Medulla oblongata (tissue), 1 donor: ENCODE data around the gene MIF.
"Not testable (repeated sequence)": the region's sequence is repeated elsewhere in the genome, so short reads cannot be mapped to it uniquely, and the experiment has no call there.

Source experiments
- DNase-seq: peaks from one replicate; pipeline ENCODE4 v3.0.0-alpha.2; 2015; ENCODE audit errors: extremely low spot score

MIF gene

DNA sequence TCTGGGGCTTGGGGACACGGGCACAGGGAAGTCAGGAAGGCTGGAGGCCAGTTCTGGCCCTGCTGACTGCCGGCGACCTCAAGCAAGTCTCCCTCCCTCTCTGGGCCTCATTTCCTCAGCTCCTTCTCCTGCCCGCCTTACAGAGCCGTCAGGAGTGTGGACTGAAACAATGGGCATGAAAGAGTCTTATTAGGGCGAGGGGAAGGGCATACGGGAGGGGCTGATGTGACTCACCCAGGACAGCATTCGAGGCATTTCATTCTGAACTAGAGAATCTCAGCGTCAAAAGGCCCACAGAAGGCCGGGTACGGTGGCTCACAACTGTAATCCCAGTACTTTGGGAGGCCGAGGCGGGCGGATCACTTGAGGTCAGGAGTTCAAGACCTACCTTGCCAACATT, 46.0 kb downstream of the MIF start:
- DNase-seq, result not testable (repeated sequence)
